SK-N-SH treated with all-trans-retinoic acid at 6 μM for 48 hours (cell line): ENCODE results near the gene CLSTN2.

Experiments
- ATAC-seq: fragments of 200-7000 bp; cut with Tn5 transposase; 3 replicates; pipeline ENCODE4 v1.9.1; 2020; ENCODE audit warnings: mild to moderate bottlenecking, moderate library complexity
- ARNTL ChIP-seq: fragments of 450-650 bp; formaldehyde crosslinking; IDR thresholded peaks from 2 replicates; pipeline ENCODE4 v1.5.0; 2020; ENCODE audit warnings: low read depth, mild to moderate bottlenecking, moderate library complexity, borderline replicate concordance
- BACH2 ChIP-seq: fragments of 250-450 bp; sonication (Bioruptor Pico); IDR thresholded peaks from 2 replicates; pipeline ENCODE4 v1.9.0; 2021; ENCODE audit warnings: mild to moderate bottlenecking, borderline replicate concordance
- CREB5 ChIP-seq: fragments of 250-450 bp; sonication (Bioruptor Pico); IDR thresholded peaks from 2 replicates; pipeline ENCODE4 v1.5.1; 2020; ENCODE audit warnings: low read depth, mild to moderate bottlenecking, moderate library complexity
- CSRNP3 ChIP-seq: fragments of 250-450 bp; sonication (Bioruptor Pico); IDR thresholded peaks from 2 replicates; pipeline ENCODE4 v1.5.1; 2021; ENCODE audit warnings: mild to moderate bottlenecking, moderate library complexity
- ESRRG ChIP-seq: fragments of 250-450 bp; sonication (Bioruptor Pico); IDR thresholded peaks from 2 replicates; pipeline ENCODE4 v1.6.1; 2021; ENCODE audit warnings: mild to moderate bottlenecking
- ISL1 ChIP-seq: fragments of 250-450 bp; sonication (Bioruptor Pico); IDR thresholded peaks from 2 replicates; pipeline ENCODE4 v2.1.2; 2022; ENCODE audit warnings: mild to moderate bottlenecking, moderate library complexity
- OSR1 ChIP-seq: fragments of 250-450 bp; sonication (Bioruptor Pico); IDR thresholded peaks from 2 replicates; pipeline ENCODE4 v1.8.0; 2022; ENCODE audit warnings: moderate library complexity, mild to moderate bottlenecking, inconsistent platforms
- PATZ1 ChIP-seq: fragments of 250-450 bp; sonication (Bioruptor Pico); IDR thresholded peaks from 2 replicates; pipeline ENCODE4 v1.8.0; 2020; ENCODE audit warnings: mild to moderate bottlenecking, moderate library complexity, borderline replicate concordance
- POU6F1 ChIP-seq: fragments of 250-450 bp; sonication (Bioruptor Pico); IDR thresholded peaks from 2 replicates; pipeline ENCODE4 v1.8.0; 2021; ENCODE audit warnings: low read depth, mild to moderate bottlenecking, moderate library complexity, borderline replicate concordance
- PPARA ChIP-seq: fragments of 250-450 bp; sonication (Bioruptor Pico); IDR thresholded peaks from 2 replicates; pipeline ENCODE4 v1.5.0; 2020; ENCODE audit warnings: mild to moderate bottlenecking, borderline replicate concordance
- RARB ChIP-seq: fragments of 250-450 bp; sonication (Bioruptor Pico); IDR thresholded peaks from 2 replicates; pipeline ENCODE4 v1.8.0; 2021; ENCODE audit warnings: mild to moderate bottlenecking, moderate library complexity
- SNAI2 ChIP-seq: fragments of 250-450 bp; sonication (Bioruptor Pico); IDR thresholded peaks from 2 replicates; pipeline ENCODE4 v1.5.0; 2020; ENCODE audit warnings: mild to moderate bottlenecking, moderate library complexity
- TCF4 ChIP-seq: fragments of 250-450 bp; sonication (Bioruptor Pico); IDR thresholded peaks from 2 replicates; pipeline ENCODE4 v1.8.0; 2021; ENCODE audit warnings: mild to moderate bottlenecking, moderate library complexity, borderline replicate concordance
- TOX ChIP-seq: fragments of 250-450 bp; sonication (Bioruptor Pico); IDR thresholded peaks from 2 replicates; pipeline ENCODE4 v1.8.0; 2021; ENCODE audit warnings: mild to moderate bottlenecking, moderate library complexity, borderline replicate concordance
- TSHZ2 ChIP-seq: fragments of 250-450 bp; sonication (Bioruptor Pico); IDR thresholded peaks from 2 replicates; pipeline ENCODE4 v1.5.0; 2020; ENCODE audit warnings: mild to moderate bottlenecking, moderate library complexity
- ZC3H10 ChIP-seq: fragments of 250-450 bp; sonication (Bioruptor Pico); IDR thresholded peaks from 2 replicates; pipeline ENCODE4 v1.5.1; 2021; ENCODE audit warnings: mild to moderate bottlenecking, moderate library complexity
- ZFP3 ChIP-seq: fragments of 250-450 bp; sonication (Bioruptor Pico); IDR thresholded peaks from 2 replicates; pipeline ENCODE4 v1.5.0; 2020; ENCODE audit warnings: mild to moderate bottlenecking, moderate library complexity
- ZFP30 ChIP-seq: fragments of 450-650 bp; formaldehyde crosslinking; IDR thresholded peaks from 2 replicates; pipeline ENCODE4 v1.5.0; 2022; ENCODE audit warnings: mild to moderate bottlenecking, moderate library complexity
- ZNF565 ChIP-seq: fragments of 450-650 bp; formaldehyde crosslinking; conservative IDR thresholded peaks from 2 replicates; pipeline ENCODE4 v1.5.0; 2020; ENCODE audit warnings: low read depth, mild to moderate bottlenecking, moderate library complexity
- ZNF70 ChIP-seq: fragments of 450-650 bp; formaldehyde crosslinking; IDR thresholded peaks from 2 replicates; pipeline ENCODE4 v1.5.0; 2020; ENCODE audit warnings: mild to moderate bottlenecking, moderate library complexity
- ZNF8 ChIP-seq: fragments of 450-650 bp; formaldehyde crosslinking; IDR thresholded peaks from 2 replicates; pipeline ENCODE4 v1.5.0; 2020; ENCODE audit warnings: mild to moderate bottlenecking, moderate library complexity

CLSTN2 gene

GRCh38 chr3:140018556-140018955 is 83.6 kb downstream of the CLSTN2 start:
- TF ChIP-seq ZNF70 (CRISPR knock-in tag): no peak
- no peak for TF ChIP-seq ZNF8
- TF ChIP-seq ARNTL (CRISPR knock-in tag): no peak
- TF ChIP-seq CREB5 (CRISPR knock-in tag): no peak
- no peak for TF ChIP-seq ZFP30 (CRISPR knock-in tag)
- no peak for TF ChIP-seq TCF4
- no peak for TF ChIP-seq ZC3H10
- no peak for TF ChIP-seq PATZ1 (CRISPR knock-in tag)
- no peak for TF ChIP-seq POU6F1 (CRISPR knock-in tag)
- no peak for TF ChIP-seq TOX
- no peak for TF ChIP-seq ESRRG (CRISPR knock-in tag)
- no peak for TF ChIP-seq RARB
- ATAC-seq: no peak

GRCh38 chr3:140019946-140020345 is 85.0 kb downstream of the CLSTN2 start:
- ATAC-seq: peak; percentile 20; the same call in 1 of the 3 replicates

GRCh38 chr3:140020541-140020940 is 85.6 kb downstream of the CLSTN2 start:
- no peak for ATAC-seq
- TF ChIP-seq ESRRG (CRISPR knock-in tag) (no peak), OSR1 (CRISPR knock-in tag) (no peak), ISL1 (no peak), TCF4 (no peak), PPARA (CRISPR knock-in tag) (no peak), ZNF565 (CRISPR knock-in tag) (no peak), ZFP3 (CRISPR knock-in tag) (no peak)
- TF ChIP-seq, all 23 proteins: peak for 0

More at GRCh38 chr3:140019946-140020345, 85.0 kb downstream of the CLSTN2 start:
- TF ChIP-seq TCF4: peak; percentile 35; the same call in 1 of the 2 replicates
- no peak for TF ChIP-seq ARNTL (CRISPR knock-in tag)

GRCh38 chr3:140021269-140021668 is 86.3 kb downstream of the CLSTN2 start:
- TF ChIP-seq ZNF565 (CRISPR knock-in tag) (no peak), POU6F1 (CRISPR knock-in tag) (no peak), ISL1 (no peak), RARB (no peak), BACH2 (CRISPR knock-in tag) (no peak), ZFP30 (CRISPR knock-in tag) (no peak), SNAI2 (CRISPR knock-in tag) (no peak), TSHZ2 (CRISPR knock-in tag) (no peak), OSR1 (CRISPR knock-in tag) (no peak), ESRRG (CRISPR knock-in tag) (no peak), CSRNP3 (CRISPR knock-in tag) (no peak)
- TF ChIP-seq, all 23 proteins: peak for 0
- no peak for ATAC-seq
